IPS DF 4.7 (cell line): Measurements from ENCODE around the gene PARD3.

Experiments used
- DNase-seq: peaks from one replicate; pipeline ENCODE4 v3.0.0-alpha.2; 2013; ENCODE audit warnings: low spot score; ENCODE audit errors: extremely low read depth

The PARD3 gene

DNA sequence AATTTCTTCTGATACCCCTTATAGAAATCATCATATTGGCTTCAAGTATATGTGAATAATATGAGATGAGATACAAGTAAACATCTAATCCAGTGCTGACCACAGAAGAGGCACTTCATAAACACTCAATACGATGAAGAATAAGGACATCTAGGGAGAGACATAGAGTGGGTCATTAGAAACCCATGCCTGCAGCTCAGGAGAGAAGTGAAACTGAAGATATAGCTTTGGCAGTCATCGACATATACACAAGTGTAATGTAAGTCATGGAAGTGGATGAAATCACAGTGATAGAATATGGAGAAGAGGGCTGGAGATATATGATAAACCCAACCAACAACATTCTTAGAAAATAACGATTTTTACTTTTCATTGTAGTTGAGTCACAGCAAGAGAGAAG, 665.0 kb downstream of the PARD3 start:
- DNase-seq, result no peak

- DNase-seq, result no peak
Measured at GRCh38 chr10:34148305-34148657, 666.8 kb downstream of the PARD3 start.

DNA sequence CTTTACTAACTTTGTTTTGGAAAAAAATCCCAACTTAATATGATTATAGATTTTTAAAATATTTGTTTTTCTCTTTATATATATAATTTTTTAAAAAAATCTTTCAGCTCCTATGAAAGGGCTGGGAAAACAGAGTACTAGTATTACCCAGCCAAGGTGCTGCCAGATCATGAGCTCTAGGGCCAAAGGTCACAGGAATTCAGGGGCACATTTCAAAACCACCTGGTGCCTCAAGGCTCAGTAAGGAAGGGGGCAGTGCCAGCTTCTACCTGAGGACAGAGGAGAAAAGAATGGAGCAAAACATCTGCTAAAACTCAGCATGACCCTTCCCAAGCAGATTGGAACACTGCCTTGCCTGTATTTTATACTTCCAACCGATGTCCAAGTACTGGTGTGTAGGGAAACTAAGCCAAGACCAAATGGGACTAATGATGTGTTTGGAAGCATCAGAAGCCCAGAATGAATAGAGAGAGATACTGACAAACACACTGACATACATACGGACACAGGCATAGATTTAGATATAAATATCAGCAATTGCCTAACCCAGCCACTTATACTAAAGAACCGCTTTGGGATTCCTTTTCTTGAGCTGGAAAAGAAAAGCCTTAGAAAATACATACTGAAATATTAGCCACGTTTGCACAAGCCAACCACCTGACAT, 667.3 kb downstream of the PARD3 start:
- no peak for DNase-seq

DNA sequence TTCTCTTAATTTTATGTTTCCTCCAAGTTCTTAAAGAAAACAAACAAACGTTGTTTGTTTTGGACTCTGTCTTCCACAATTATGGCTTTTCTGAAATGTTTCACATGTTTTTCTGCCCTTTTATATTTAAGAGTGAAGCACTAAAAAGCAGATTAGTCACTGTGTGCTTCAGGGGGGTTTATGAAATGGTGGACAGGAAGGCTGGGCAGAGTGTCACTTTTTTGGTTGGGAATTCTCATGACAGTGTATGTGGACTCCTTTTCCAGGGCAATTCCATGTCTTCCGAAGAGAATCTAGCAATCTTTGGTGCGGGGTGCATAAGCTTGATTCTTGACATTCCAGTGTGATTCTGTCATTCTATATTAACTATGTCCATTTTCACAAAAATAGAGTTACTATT, 669.4 kb downstream of the PARD3 start:
- DNase-seq, result no peak

- no peak for DNase-seq
Measured at GRCh38 chr10:34143466-34143865, 671.6 kb downstream of the PARD3 start.

- DNase-seq, result no peak
Measured at GRCh38 chr10:34141032-34141680, 673.9 kb downstream of the PARD3 start.

DNA sequence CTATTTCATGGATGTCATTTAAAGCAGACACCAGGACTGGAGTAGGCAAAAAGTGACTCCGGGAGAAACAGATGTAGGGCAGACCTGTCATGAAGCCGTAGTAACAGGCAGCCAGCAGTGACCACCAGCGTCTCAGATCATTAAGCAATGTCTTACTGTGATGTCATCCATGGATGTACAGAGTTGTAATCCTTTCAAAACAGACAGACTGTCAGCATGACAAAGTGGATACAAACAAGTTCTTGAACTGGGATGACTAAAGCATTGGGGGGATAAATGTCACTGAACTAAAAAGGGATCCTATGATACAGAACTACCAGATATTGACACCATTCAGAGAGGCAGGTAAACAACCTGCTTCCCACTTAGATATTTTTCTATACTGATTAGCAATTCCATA, 675.5 kb downstream of the PARD3 start:
- DNase-seq, result no peak

DNA sequence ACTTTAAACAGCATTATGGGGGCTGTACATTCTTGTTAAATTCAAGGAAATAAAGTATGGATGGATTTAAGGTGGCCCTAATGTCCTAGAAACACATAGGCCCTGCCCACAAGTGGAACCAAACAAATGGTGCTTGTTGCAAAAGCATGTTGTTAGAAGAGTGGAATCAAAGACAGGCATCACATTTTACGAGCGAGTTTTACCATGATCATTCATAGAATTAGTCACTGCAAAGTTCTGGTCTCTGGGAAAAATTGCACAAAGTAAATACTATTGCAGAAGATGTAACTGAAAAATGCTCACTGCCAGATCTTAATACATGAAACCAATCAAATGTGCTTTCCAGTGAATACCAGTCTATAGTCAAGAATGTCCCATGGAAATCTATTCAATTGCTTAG, 677.1 kb downstream of the PARD3 start:
- no peak for DNase-seq

- DNase-seq, result no peak
Measured at GRCh38 chr10:34137201-34137600, 677.9 kb downstream of the PARD3 start.

DNA sequence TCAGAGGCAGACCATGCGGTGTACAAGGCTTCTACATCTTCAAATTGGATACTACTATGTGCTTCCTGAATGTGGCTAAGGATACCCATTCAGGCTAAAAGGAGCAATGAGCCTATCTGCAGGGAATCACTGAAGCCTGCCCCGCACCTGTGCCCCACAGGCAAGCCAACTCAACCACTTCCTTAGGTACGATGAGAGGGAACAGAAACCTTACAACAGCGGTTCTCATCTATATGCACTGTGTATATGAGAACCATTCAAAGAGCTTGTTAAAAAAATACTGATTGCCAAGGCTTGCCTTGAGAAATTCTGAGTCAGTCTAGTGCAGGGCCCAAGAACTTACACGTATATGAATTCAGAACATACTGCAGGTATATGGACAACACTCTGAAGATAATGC, 679.6 kb downstream of the PARD3 start:
- DNase-seq, result no peak

DNA sequence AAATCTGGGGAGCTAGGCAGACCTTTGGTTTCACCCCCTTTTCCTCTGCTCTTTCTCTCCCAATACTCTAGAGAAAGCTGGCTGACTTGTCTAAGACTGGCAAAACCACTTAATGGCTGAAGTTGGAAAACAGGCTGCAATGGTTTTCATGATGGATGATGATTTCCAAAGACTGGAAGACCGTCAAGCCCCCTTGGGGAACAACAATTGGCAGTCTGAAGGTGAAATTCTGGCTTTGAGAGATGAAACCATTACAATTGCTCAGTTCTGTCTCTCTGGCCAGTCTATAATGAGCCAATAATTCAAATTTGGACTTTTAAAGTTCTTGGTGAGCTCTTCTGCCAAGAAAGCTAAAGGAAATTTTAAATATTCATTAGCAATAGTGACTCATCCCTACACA, 680.5 kb downstream of the PARD3 start:
- no peak for DNase-seq

DNA sequence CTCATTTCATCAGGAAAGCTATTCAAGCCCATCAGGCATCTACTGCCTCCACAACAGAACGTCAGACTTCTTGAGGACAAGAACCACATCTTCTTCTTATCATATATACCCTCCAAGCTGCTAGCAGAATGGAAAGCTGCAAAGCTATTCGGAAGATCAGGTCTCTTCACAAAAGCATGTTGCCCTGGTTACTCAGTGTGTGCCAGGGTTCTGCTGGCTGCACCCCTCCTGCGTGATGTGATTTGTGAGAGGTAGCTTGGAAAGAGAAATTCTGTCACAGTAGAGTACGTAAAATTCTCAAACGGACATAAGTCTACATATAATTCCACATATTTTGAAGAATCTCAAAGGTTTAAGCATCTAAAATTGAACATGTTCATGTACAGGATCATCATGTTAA, 681.7 kb downstream of the PARD3 start:
- DNase-seq, result no peak

GRCh38 chr10:34131152-34131551, 683.9 kb downstream of the PARD3 start:
- DNase-seq, result no peak

GRCh38 chr10:34127676-34128075, 687.4 kb downstream of the PARD3 start:
- no peak for DNase-seq

- no peak for DNase-seq
Measured at GRCh38 chr10:34126371-34127151, 688.5 kb downstream of the PARD3 start.

DNA sequence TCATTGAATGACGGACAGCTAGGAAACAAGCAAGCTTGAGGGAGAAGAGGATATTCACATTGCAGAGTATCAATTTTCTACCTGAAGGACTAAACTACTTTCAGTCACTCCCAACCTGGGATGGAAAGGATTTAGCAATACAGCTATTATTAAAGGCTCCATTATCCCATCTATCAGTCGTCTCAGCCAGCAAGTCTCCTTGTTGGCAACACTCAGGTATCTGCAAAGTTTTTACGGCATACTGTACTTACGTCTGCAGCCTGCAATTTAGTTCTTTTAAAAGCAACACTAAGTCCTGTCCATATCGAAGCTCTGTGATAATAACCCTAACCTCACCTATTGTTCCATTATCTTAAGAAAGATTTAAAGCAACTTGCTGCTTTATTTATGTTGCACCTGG, 689.4 kb downstream of the PARD3 start:
- no peak for DNase-seq

- no peak for DNase-seq
Measured at GRCh38 chr10:34124522-34125035, 690.5 kb downstream of the PARD3 start.

DNA sequence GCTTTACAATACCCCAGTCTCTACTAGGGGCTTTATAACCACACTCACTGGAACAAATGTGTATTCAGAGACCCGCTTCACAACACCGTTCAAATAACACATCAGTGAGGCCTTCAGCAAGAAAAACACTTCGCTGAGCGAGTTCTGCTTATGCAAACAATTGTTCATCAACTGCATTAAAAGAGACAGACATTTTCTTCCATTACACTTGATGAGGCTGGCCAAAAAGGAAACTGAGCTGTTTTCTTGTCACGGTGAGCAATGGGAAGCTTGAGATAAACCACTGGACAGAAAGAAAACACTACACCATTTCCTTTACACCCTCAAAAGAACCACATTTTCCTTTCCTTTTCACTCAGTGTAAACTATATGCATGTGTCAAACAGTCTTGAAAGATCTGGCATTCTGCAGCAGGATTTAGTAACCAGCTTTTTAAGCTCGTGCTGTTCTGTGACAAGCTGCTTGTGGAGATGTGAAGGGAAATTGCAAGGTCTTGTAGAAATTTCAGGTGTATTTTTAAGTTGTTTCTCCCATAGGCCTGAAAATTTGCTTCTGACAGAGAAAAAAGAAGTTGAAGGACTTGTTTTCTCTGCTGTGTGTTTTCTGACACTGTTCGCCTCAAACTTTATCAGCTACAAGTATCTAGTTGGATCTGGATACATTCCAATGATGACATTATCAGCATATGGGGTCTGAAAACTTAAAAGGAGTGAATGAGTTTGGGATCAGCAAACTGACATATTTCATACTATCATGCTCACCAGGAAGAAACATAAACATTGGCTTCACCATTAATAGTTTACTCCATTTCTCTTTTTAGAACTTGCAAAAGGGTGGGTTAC, 693.1 kb downstream of the PARD3 start:
- DNase-seq, result no peak

GRCh38 chr10:34121125-34121753, 693.9 kb downstream of the PARD3 start:
- DNase-seq, result no peak

- no peak for DNase-seq
Measured at GRCh38 chr10:34119456-34119855, 695.6 kb downstream of the PARD3 start.

- no peak for DNase-seq
Measured at GRCh38 chr10:34116681-34117271, 698.3 kb downstream of the PARD3 start.
